Neural progenitor cell (in vitro differentiated cells): Measurements from ENCODE around the gene HOXD12.

Experiments
- EZH2 ChIP-seq: fragments of 200-600 bp; sonication (generic); IDR thresholded peaks from 2 replicates; pipeline ENCODE4 v1.6.1; 2017; ENCODE audit warnings: antibody characterized with exemption, mild to moderate bottlenecking, moderate library complexity
- TF ChIP-seq, protein P1 (sequence below): fragments of 200-600 bp; sonication (generic); IDR thresholded peaks from 2 replicates; pipeline ENCODE4 v1.5.1; 2017; ENCODE audit warnings: antibody characterized with exemption, mild to moderate bottlenecking

DNA sequence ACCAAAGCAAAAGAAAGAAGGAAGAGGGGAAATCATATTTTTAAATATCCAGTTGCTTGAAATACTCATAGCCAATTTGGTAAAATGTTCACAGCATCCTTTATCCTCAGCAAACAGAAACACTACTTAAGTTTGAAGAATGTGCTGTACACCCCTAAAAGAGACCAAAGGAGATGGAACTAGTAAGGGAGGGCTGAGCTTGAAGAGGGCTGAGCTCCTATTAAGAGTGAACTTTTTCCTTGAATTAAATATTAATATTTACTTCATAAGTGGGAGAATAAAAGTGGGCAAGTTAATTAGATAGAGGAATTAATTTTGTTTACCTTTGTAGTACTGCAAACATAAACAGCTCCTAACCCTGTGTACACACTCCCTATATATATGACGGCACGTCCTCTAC, 22.8 kb upstream of the HOXD12 start:
- TF ChIP-seq, protein P1, sequence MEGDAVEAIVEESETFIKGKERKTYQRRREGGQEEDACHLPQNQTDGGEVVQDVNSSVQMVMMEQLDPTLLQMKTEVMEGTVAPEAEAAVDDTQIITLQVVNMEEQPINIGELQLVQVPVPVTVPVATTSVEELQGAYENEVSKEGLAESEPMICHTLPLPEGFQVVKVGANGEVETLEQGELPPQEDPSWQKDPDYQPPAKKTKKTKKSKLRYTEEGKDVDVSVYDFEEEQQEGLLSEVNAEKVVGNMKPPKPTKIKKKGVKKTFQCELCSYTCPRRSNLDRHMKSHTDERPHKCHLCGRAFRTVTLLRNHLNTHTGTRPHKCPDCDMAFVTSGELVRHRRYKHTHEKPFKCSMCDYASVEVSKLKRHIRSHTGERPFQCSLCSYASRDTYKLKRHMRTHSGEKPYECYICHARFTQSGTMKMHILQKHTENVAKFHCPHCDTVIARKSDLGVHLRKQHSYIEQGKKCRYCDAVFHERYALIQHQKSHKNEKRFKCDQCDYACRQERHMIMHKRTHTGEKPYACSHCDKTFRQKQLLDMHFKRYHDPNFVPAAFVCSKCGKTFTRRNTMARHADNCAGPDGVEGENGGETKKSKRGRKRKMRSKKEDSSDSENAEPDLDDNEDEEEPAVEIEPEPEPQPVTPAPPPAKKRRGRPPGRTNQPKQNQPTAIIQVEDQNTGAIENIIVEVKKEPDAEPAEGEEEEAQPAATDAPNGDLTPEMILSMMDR: no peak
- TF ChIP-seq EZH2: no peak
